Fibroblast of peridontal ligament (primary cell): ENCODE data around the gene VEZF1.

Source experiments
- DNase-seq: peaks from one replicate; pipeline ENCODE4 v3.0.0-alpha.2; 2010; ENCODE audit errors: extremely low read depth

Gene VEZF1

GRCh38 chr17:57987581-57988300 is at the start of gene VEZF1:
Gene VEZF1, minus strand, starts transcription at chr17:57988254. Its CDS starts 143 bp downstream, at chr17:57988111.
- DNase-seq: no peak

- DNase-seq: no peak
Measured at GRCh38 chr17:58032691-58033415, 44.8 kb upstream of the VEZF1 start.

GRCh38 chr17:58028578-58028977 is 40.5 kb upstream of the VEZF1 start:
- no peak for DNase-seq

- no peak for DNase-seq
Measured at GRCh38 chr17:58020401-58020800, 32.3 kb upstream of the VEZF1 start.

GRCh38 chr17:58019521-58019920 is 31.5 kb upstream of the VEZF1 start:
- no peak for DNase-seq

GRCh38 chr17:58019039-58019438 is 31.0 kb upstream of the VEZF1 start:
- DNase-seq: no peak

- DNase-seq: no peak
Measured at GRCh38 chr17:58010067-58010799, 22.2 kb upstream of the VEZF1 start.

- DNase-seq: no peak
Measured at GRCh38 chr17:58007781-58008706, 20.0 kb upstream of the VEZF1 start.

GRCh38 chr17:58006924-58007780 is 19.1 kb upstream of the VEZF1 start, which contains the start of gene SRSF1:
Gene SRSF1, minus strand, starts transcription at chr17:58007246. Its CDS starts 109 bp downstream, at chr17:58007137.
- DNase-seq: peak; percentile 98

- DNase-seq: peak; percentile 72
Measured at GRCh38 chr17:58006560-58006923, 18.5 kb upstream of the VEZF1 start.

GRCh38 chr17:58005728-58006559 is 17.9 kb upstream of the VEZF1 start:
- no peak for DNase-seq

GRCh38 chr17:58005031-58005727 is 17.1 kb upstream of the VEZF1 start:
- DNase-seq: no peak

- DNase-seq: no peak
Measured at GRCh38 chr17:58004060-58004459, 16.0 kb upstream of the VEZF1 start.

- no peak for DNase-seq
Measured at GRCh38 chr17:58002973-58003372, 14.9 kb upstream of the VEZF1 start.

GRCh38 chr17:58002154-58002948 is 14.3 kb upstream of the VEZF1 start:
- DNase-seq: no peak

GRCh38 chr17:58001461-58002124 is 13.5 kb upstream of the VEZF1 start:
- DNase-seq: no peak

- DNase-seq: peak; percentile 91
Measured at GRCh38 chr17:57999496-58000017, 11.5 kb upstream of the VEZF1 start.
